H1 (cell line): ENCODE data around the gene SPOCK3. TPM values are rescaled to one million over a fixed set of nuclear protein-coding genes. Genes with fewer than 3 reads are reported as not detected.

Source experiments
- JUND ChIP-seq: IDR thresholded peaks from 2 replicates; pipeline ENCODE4 v1.6.1; 2011; ENCODE audit warnings: mild to moderate bottlenecking, improper control_type of control experiment, low read length
- MAX ChIP-seq: IDR thresholded peaks from 2 replicates; pipeline ENCODE4 v1.6.1; 2012; ENCODE audit warnings: inconsistent platforms
- NRF1 ChIP-seq: IDR thresholded peaks from 2 replicates; pipeline ENCODE4 v1.6.1; 2011; ENCODE audit warnings: mild to moderate bottlenecking, low read depth, low read length, improper control_type of control experiment
- POLR2AphosphoS5 ChIP-seq: IDR thresholded peaks from 2 replicates; pipeline ENCODE4 v1.6.1; 2011; ENCODE audit warnings: low read depth, low read length
- RFX5 ChIP-seq: IDR thresholded peaks from 2 replicates; pipeline ENCODE4 v1.6.1; 2011; ENCODE audit warnings: low read depth, low read length, improper control_type of control experiment, borderline replicate concordance
- SP4 ChIP-seq: IDR thresholded peaks from 2 replicates; pipeline ENCODE4 v1.6.1; 2012; ENCODE audit warnings: low read length, inconsistent platforms
- polyA plus RNA-seq, 7 experiments: library from polyadenylated mRNA; depleted of rRNA in 3 of 7; stranded (reverse) in 5 of 7; unstranded in 2 of 7; fragments of >200 nt in 5 of 7; fragments of 200-250 nt in 2 of 7; gene quantifications; 1 replicate in 5 of 7; 2 replicates in 1 of 7; 4 replicates in 1 of 7; pipeline versions ENCODE4 v1.2.1 to v1.2.3, GENCODE V29; 2011 to 2013; ENCODE audit warnings: missing spikeins in 2 of 7, mixed read lengths in 2 of 7
- total RNA-seq: library from RNA; stranded (reverse); fragmentation: NEBNext Ultra II Directional; extraction: Animal tissue kit (Norgen Biotek cat#: 25700); gene quantifications from 2 replicates; pipeline ENCODE4 v1.2.1, GENCODE V29; 2021
- TF ChIP-seq, protein P1 (sequence below), 3 experiments: IDR thresholded peaks; 1 replicate in 2 of 3; 2 replicates in 1 of 3; pipeline versions ENCODE4 v1.5.1 to v1.6.1; 2011; ENCODE audit warnings: low read length in 3 of 3, mild to moderate bottlenecking in 3 of 3, inconsistent platforms in 2 of 3, low read depth in 1 of 3, moderate library complexity in 1 of 3; ENCODE audit not compliant: insufficient read depth in 1 of 3; ENCODE audit errors: control extremely low read depth in 1 of 3

Gene SPOCK3
- total and polyA plus RNA-seq, 2 of the 8 experiments (the other 6 are each of a cell fraction or from before 2014, with no cell fraction given): 0.14 to 0.60 TPM

GRCh38 chr4:167023364-167023925 lies 210.8 kb downstream of the SPOCK3 start (continued):
- no peak for TF ChIP-seq JUND
- no peak for TF ChIP-seq SP4
- TF ChIP-seq, protein P1, sequence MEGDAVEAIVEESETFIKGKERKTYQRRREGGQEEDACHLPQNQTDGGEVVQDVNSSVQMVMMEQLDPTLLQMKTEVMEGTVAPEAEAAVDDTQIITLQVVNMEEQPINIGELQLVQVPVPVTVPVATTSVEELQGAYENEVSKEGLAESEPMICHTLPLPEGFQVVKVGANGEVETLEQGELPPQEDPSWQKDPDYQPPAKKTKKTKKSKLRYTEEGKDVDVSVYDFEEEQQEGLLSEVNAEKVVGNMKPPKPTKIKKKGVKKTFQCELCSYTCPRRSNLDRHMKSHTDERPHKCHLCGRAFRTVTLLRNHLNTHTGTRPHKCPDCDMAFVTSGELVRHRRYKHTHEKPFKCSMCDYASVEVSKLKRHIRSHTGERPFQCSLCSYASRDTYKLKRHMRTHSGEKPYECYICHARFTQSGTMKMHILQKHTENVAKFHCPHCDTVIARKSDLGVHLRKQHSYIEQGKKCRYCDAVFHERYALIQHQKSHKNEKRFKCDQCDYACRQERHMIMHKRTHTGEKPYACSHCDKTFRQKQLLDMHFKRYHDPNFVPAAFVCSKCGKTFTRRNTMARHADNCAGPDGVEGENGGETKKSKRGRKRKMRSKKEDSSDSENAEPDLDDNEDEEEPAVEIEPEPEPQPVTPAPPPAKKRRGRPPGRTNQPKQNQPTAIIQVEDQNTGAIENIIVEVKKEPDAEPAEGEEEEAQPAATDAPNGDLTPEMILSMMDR (IDR thresholded peaks at IDR 0.05; ENCODE audit: control extremely low read depth in 1 of 3, insufficient read depth in 1 of 3, low read depth in 1 of 3, low read length in 3 of 3): no peak
- no peak for TF ChIP-seq NRF1
- no peak for TF ChIP-seq MAX
- TF ChIP-seq RFX5: no peak
- TF ChIP-seq POLR2AphosphoS5: no peak
- TF ChIP-seq, all 59 proteins: peak for 0
